OCI-LY3 (cell line): Measurements from ENCODE around the gene DDI2.

Source experiments
- H2AFZ ChIP-seq: fragments of 200-600, 300-600 bp; shearing (Covaris generic); 2 replicates; pipeline ENCODE4 v1.6.0; 2014; ENCODE audit warnings: antibody characterized with exemption, low read depth, low read length
- H3K27ac ChIP-seq: fragments of 200-600, 300-600 bp; sonication (generic); 2 replicates; pipeline ENCODE4 v1.5.1; 2014; ENCODE audit warnings: mild to moderate bottlenecking, low read length, moderate library complexity, mixed read lengths
- H3K27me3 ChIP-seq: fragments of 200-600, 300-600 bp; sonication (generic); 2 replicates; pipeline ENCODE4 v1.6.1; 2014; ENCODE audit warnings: low read depth, low read length, mixed read lengths
- H3K36me3 ChIP-seq: fragments of 200-600, 300-600 bp; sonication (generic); replicated peaks from 2 replicates; pipeline ENCODE3; 2014; ENCODE audit warnings: low read depth, low read length, mixed read lengths
- H3K4me1 ChIP-seq: fragments of 300-600, 200-600 bp; sonication (generic); 2 replicates; pipeline ENCODE4 v1.6.1; 2014; ENCODE audit warnings: low read length, mixed read lengths
- H3K4me2 ChIP-seq: fragments of 200-600, 300-600 bp; sonication (generic); 2 replicates; pipeline ENCODE4 v1.6.1; 2014; ENCODE audit warnings: low read length, mixed read lengths
- H3K4me3 ChIP-seq: fragments of 300-600, 200-600 bp; sonication (generic); 2 replicates; pipeline ENCODE4 v1.5.1; 2014; ENCODE audit warnings: antibody characterized with exemption, mild to moderate bottlenecking, low read length, moderate library complexity
- H3K79me2 ChIP-seq: fragments of 300-600, 200-600 bp; shearing (Covaris generic); 2 replicates; pipeline ENCODE4 v1.6.1; 2014; ENCODE audit warnings: mild to moderate bottlenecking, low read length, mixed read lengths
- H3K9ac ChIP-seq: fragments of 300-600, 200-600 bp; shearing (Covaris generic); 2 replicates; pipeline ENCODE4 v1.6.0; 2014; ENCODE audit warnings: mild to moderate bottlenecking, low read length, moderate library complexity
- H3K9me3 ChIP-seq: fragments of 200-600, 300-600 bp; shearing (Covaris generic); 2 replicates; pipeline ENCODE4 v1.6.1; 2014; ENCODE audit warnings: low read length, mixed read lengths; ENCODE audit not compliant: insufficient read depth
- H4K20me1 ChIP-seq: fragments of 200-600, 300-600 bp; sonication (generic); 2 replicates; pipeline ENCODE4 v1.6.1; 2016; ENCODE audit warnings: low read length, mixed read lengths; ENCODE audit not compliant: insufficient read depth
- EZH2phosphoT487 ChIP-seq: fragments of 200-600 bp; shearing (Covaris generic); IDR thresholded peaks from 2 replicates; pipeline ENCODE4 v1.6.1; 2018; ENCODE audit warnings: antibody characterized with exemption, mixed run types, low read depth
- TF ChIP-seq, protein P1 (sequence below): fragments of 200-600, 300-600 bp; sonication (generic); IDR thresholded peaks from 2 replicates; pipeline ENCODE4 v1.5.1; 2014; ENCODE audit warnings: antibody characterized with exemption, low read length, low read depth

DDI2 gene

DNA sequence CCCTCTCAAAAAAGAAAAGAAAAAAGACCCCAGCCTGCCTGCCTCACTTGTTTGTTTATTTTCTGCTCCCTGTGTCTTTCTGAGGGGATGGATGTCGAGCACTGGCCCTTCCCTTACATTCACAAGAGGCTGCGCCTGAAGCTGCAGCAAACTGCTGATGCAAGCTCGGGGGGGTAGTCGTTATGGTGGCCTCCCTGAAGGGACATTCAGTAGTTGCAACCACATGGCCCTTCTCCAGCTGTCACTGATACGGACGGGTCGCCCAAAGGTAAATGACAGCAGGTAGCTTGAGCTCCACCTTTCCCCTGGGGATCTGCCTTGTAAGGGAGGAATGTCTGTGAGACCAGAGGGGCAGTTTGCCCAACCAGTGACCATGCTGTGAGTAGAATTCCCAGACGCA is 84.5 kb downstream of the DDI2 start:
- Histone ChIP-seq H3K9me3 (no peaks in the 10 kb centered on the region), H3K79me2 (peaks cover 63% of the 10 kb centered on the region), H3K9ac (no peak overlapping the region), H2AFZ (no peak overlapping the region), H3K27ac (no peak overlapping the region), H3K36me3 (peaks cover 10% of the 10 kb centered on the region), H3K4me2 (no peak overlapping the region), H3K4me3 (no peak overlapping the region), H3K4me1 (peaks cover 11% of the 10 kb centered on the region), H3K27me3 (no peaks in the 10 kb centered on the region), H4K20me1 (peaks cover 12% of the 10 kb centered on the region)
- TF ChIP-seq, protein P1, sequence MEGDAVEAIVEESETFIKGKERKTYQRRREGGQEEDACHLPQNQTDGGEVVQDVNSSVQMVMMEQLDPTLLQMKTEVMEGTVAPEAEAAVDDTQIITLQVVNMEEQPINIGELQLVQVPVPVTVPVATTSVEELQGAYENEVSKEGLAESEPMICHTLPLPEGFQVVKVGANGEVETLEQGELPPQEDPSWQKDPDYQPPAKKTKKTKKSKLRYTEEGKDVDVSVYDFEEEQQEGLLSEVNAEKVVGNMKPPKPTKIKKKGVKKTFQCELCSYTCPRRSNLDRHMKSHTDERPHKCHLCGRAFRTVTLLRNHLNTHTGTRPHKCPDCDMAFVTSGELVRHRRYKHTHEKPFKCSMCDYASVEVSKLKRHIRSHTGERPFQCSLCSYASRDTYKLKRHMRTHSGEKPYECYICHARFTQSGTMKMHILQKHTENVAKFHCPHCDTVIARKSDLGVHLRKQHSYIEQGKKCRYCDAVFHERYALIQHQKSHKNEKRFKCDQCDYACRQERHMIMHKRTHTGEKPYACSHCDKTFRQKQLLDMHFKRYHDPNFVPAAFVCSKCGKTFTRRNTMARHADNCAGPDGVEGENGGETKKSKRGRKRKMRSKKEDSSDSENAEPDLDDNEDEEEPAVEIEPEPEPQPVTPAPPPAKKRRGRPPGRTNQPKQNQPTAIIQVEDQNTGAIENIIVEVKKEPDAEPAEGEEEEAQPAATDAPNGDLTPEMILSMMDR = no peak
- TF ChIP-seq EZH2phosphoT487 = no peak

DNA sequence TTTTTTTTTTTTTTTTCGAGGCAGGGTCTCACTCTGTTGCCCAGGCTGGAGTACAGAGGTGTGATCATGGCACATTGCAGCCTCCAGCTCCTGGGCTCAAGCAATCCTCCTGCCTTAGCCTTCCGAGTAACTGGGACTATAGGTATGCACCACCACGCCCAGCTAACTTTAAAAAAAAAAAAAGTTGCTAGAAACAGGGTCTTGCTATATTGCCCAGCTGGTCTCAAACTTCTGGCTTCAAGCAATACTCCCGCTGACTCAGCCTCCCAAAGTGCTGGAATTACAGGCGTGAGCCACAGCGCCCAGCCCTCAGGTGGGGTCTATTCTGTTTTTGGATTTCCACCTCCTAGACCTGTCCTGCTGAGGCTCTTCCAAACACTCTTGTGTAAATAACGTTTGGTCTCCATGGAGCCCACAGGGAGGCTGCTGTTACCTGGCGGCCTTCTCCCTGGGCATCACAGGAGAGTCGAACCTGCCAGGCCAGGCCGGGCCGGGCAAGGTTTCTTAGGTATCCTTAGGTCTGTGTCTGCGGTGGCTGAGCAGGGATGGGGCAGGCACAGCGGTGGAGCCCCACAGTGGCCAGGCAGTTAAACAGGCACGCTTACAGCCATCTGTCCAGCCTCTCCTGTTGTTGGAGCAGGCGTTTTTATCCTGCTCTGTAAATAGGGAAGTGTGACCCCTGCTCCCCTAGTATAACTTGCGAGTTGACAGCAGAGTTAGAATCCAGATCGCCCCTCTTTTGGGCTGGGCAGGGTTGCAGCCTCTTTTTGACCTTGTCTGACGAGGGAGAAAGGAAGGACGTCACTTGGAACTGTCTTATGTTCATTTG is 85.7 kb downstream of the DDI2 start:
- no peak overlapping the region for H3K27ac ChIP-seq
- H3K27me3 ChIP-seq = no peaks in the 10 kb centered on the region
- no peak overlapping the region for H3K4me3 ChIP-seq
- peaks cover under 1% of the 10 kb centered on the region for H3K4me1 ChIP-seq
- H3K9me3 ChIP-seq = no peaks in the 10 kb centered on the region
- no peak overlapping the region for H2AFZ ChIP-seq
- TF ChIP-seq EZH2phosphoT487 = no peak
- TF ChIP-seq, protein P1 = no peak
- H3K9ac ChIP-seq = no peak overlapping the region
- peaks cover 14% of the 10 kb centered on the region for H3K36me3 ChIP-seq
- H4K20me1 ChIP-seq = peaks cover 6% of the 10 kb centered on the region
- H3K4me2 ChIP-seq = no peak overlapping the region
- H3K79me2 ChIP-seq = peaks cover 67% of the 10 kb centered on the region

DNA sequence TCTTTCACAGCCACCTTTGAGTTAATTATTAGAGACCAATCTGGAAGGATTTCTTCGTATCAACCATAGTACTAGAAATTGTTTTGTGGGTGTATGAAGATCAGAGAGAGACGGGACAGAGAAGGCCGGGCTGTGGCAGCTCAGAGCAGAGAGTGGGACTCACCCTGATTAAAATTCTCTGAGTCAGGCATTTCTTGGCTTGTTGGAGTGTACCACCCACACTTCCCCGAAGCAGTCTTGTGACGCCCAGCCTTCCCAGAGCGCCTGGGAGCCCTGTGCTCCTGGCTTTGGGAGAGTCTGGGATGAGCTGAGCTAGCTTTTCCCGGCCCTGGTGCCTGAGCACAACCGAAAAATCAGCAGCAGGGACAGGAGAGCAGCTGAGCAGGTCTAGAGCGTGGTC is 86.3 kb downstream of the DDI2 start:
- H2AFZ ChIP-seq = no peak overlapping the region
- no peaks in the 10 kb centered on the region for H3K4me1 ChIP-seq
- H3K27ac ChIP-seq = no peak overlapping the region
- peaks cover 8% of the 10 kb centered on the region for H4K20me1 ChIP-seq
- peaks cover 14% of the 10 kb centered on the region for H3K36me3 ChIP-seq
- TF ChIP-seq, protein P1 = no peak
- no peak for TF ChIP-seq EZH2phosphoT487
- no peaks in the 10 kb centered on the region for H3K9me3 ChIP-seq
- no peak overlapping the region for H3K9ac ChIP-seq
- no peaks in the 10 kb centered on the region for H3K27me3 ChIP-seq
- H3K4me2 ChIP-seq = no peak overlapping the region
- H3K4me3 ChIP-seq = no peak overlapping the region
- peaks cover 62% of the 10 kb centered on the region for H3K79me2 ChIP-seq

DNA sequence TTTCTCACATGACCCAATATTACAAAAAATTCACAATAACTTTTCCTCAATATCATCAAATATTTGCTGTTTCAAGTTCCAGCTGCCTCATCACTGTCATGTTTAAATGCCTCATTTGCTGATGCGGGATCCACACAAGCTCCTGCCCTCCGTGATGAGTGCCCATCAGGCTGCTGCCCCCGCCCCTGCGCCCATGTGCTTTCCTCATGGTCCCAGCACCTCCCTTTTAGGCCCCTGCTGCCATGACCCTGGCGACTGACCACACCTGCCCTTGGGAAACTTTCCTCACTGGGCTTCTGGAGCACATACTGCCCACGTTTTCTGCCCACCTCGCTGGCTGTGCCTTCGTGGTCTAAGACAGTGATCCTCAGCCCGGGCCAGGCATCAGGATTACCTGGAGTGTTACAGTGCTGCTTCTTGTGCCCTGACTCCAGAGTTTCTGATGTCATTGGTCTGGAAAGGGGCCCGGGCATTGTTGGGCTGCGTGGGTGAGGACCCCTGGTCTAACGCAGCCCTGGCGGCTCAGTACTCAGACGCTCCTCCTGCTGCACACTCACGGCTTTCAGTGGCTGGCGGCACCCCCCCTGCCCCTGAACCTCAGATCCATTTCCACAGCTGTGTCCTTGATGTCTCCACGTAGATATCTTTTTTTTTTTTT is 87.4 kb downstream of the DDI2 start:
- H3K9me3 ChIP-seq = no peaks in the 10 kb centered on the region
- H3K4me2 ChIP-seq = no peak overlapping the region
- no peak overlapping the region for H3K27ac ChIP-seq
- no peak overlapping the region for H2AFZ ChIP-seq
- no peaks in the 10 kb centered on the region for H3K4me1 ChIP-seq
- TF ChIP-seq, protein P1 = no peak
- TF ChIP-seq EZH2phosphoT487 = no peak
- no peak overlapping the region for H3K4me3 ChIP-seq
- peaks cover 14% of the 10 kb centered on the region for H3K36me3 ChIP-seq
- no peak overlapping the region for H3K9ac ChIP-seq
- peaks cover 17% of the 10 kb centered on the region for H4K20me1 ChIP-seq
- H3K79me2 ChIP-seq = peaks cover 65% of the 10 kb centered on the region
- H3K27me3 ChIP-seq = no peaks in the 10 kb centered on the region
